Loucy (cell line): ENCODE data around the gene CADM1.

Source experiments
- CTCF ChIP-seq: fragments of 200-600 bp; sonication (generic); conservative IDR thresholded peaks from 2 replicates; pipeline ENCODE4 v1.5.1; 2014; ENCODE audit warnings: mild to moderate bottlenecking, antibody characterized with exemption, low read length
- EZH2phosphoT487 ChIP-seq: fragments of 200-600 bp; IDR thresholded peaks from 2 replicates; pipeline ENCODE4 v1.6.1; 2018; ENCODE audit warnings: antibody characterized with exemption, mild to moderate bottlenecking, moderate library complexity, borderline replicate concordance

GRCh38 chr11:115126515-115127208 is 377.6 kb downstream of the CADM1 start:
- TF ChIP-seq CTCF, result no peak
- TF ChIP-seq EZH2phosphoT487, result no peak
